HepG2 (cell line): Measurements from ENCODE around the gene STX10. TPM values are rescaled to one million over a fixed set of nuclear protein-coding genes. Genes with fewer than 3 reads are reported as not detected.
A peak's percentile ranks its signal among the peaks of the same experiment; 100 is the strongest.

Experiments used
- CEBPG ChIP-seq: IDR thresholded peaks from 2 replicates; pipeline ENCODE4 v1.6.1; 2016
- GATAD2A ChIP-seq: IDR thresholded peaks from 2 replicates; pipeline ENCODE4 v1.6.1; 2016
- HOXD1 ChIP-seq: sonication (generic); formaldehyde crosslinking; IDR thresholded peaks from 2 replicates; pipeline ENCODE4 v1.5.0; 2020; ENCODE audit warnings: missing genetic modification reagents
- ISL2 ChIP-seq: sonication (generic); formaldehyde crosslinking; IDR thresholded peaks from 2 replicates; pipeline ENCODE4 v1.5.0; 2020; ENCODE audit warnings: missing genetic modification reagents
- RARA ChIP-seq: IDR thresholded peaks from 2 replicates; pipeline ENCODE4 v1.6.1; 2016; ENCODE audit warnings: missing genetic modification reagents, missing compliant biosample characterization
- SIN3A ChIP-seq: IDR thresholded peaks from 2 replicates; pipeline ENCODE4 v1.6.1; 2011; ENCODE audit warnings: low read depth, mild to moderate bottlenecking, control low read depth, low read length, borderline replicate concordance
- TRIM24 ChIP-seq: sonication (generic); formaldehyde crosslinking; IDR thresholded peaks from 2 replicates; pipeline ENCODE4 v1.8.0; 2022; ENCODE audit warnings: mild to moderate bottlenecking, missing genetic modification reagents
- ZFP1 ChIP-seq: IDR thresholded peaks from 2 replicates; pipeline ENCODE4 v1.6.1; 2016
- ZNF432 ChIP-seq: sonication (generic); formaldehyde crosslinking; IDR thresholded peaks from 2 replicates; pipeline ENCODE4 v1.5.0; 2020; ENCODE audit warnings: missing genetic modification reagents, mild to moderate bottlenecking, borderline replicate concordance
- ZSCAN9 ChIP-seq: IDR thresholded peaks from 2 replicates; pipeline ENCODE4 v1.6.1; 2016; ENCODE audit warnings: borderline replicate concordance
- polyA plus RNA-seq, 8 experiments: library from polyadenylated mRNA; depleted of rRNA in 3 of 8; stranded (reverse) in 7 of 8; unstranded in 1 of 8; fragments of >200 nt; fragmentation: Illumina TruSeq in 4 of 8; extraction: Trizol in 4 of 8; gene quantifications; 2 replicates each; pipeline versions ENCODE4 v1.2.1 to v1.2.3, GENCODE V29; 2011 to 2016; ENCODE audit warnings: low read depth in 4 of 8, missing spikeins in 1 of 8, mixed read lengths in 1 of 8; ENCODE audit not compliant: insufficient read depth in 1 of 8
- total RNA-seq, 5 experiments: library from RNA; depleted of rRNA; stranded (reverse); fragments of >200 nt; fragmentation: Illumina TruSeq; extraction: Trizol; gene quantifications; 2 replicates each; pipeline ENCODE4 v1.2.3, GENCODE V29; 2016; ENCODE audit warnings: low read depth in 1 of 5
- TF ChIP-seq, protein P1 (sequence below): sonication (generic); formaldehyde crosslinking; IDR thresholded peaks from 2 replicates; pipeline ENCODE4 v1.8.0; 2023; ENCODE audit warnings: mild to moderate bottlenecking, missing genetic modification reagents
- TF ChIP-seq, protein P2 (sequence below): sonication (generic); formaldehyde crosslinking; IDR thresholded peaks from 2 replicates; pipeline ENCODE4 v1.4.0; 2020; ENCODE audit warnings: missing genetic modification reagents, borderline replicate concordance
- TF ChIP-seq, protein P3 (sequence below): sonication (generic); formaldehyde crosslinking; IDR thresholded peaks from 2 replicates; pipeline ENCODE4 v1.4.0; 2020; ENCODE audit warnings: missing genetic modification reagents, borderline replicate concordance
- TF ChIP-seq, protein P4 (sequence below): sonication (generic); formaldehyde crosslinking; IDR thresholded peaks from 2 replicates; pipeline ENCODE4 v1.4.0; 2020; ENCODE audit warnings: missing genetic modification reagents, borderline replicate concordance
- TF ChIP-seq, protein P5 (sequence below): sonication (generic); formaldehyde crosslinking; IDR thresholded peaks from 2 replicates; pipeline ENCODE4 v1.8.1; 2023; ENCODE audit warnings: mild to moderate bottlenecking, inconsistent platforms, moderate library complexity, missing genetic modification reagents, borderline replicate concordance

STX10 gene
- total and polyA plus RNA-seq, 2 of the 13 experiments (the other 11 are each of a cell fraction or from before 2014, with no cell fraction given): 47.9 to 66.4 TPM

DNA sequence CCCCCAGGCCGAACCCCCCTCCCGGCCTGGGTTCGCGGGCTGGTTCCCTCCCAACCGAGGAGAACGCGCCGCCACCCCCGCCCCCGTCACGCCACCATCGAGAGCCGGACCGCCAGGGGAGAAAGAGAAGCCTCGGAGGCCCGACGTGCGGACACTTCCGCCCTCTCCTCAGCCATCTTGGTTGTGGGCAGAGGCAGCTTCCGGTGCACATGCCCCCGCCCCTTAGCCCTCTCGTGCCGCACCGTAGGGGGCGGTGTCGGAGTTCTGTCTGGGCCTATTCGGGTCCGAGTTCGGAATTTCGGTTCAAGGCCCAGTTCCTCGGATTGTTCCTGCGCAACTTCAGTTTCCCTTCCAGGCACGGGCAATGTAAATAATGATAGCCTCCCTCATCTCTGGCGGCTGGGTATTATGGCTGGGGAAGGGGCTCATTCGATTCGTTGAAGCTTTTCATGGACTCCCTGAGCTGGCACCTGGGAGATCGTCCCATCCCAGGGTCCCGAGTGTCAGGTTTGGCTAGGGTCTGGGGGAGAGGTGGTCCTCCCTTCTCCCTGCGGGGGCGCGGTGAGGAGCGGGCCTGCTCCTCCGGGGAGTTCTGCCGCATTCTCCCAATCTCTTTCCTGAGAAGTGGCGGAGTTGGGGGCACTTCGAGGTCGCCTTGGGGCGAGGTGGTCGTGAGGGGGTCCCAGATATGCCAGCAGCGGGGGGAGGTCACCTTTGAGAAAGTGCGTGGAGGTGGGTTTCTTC is at the start of gene STX10, which contains the start of gene IER2 (continued):
- TF ChIP-seq ZNF432 (no peak), SIN3A (0 out of 2 replicates have a peak, but pooled peaks have one; percentile 71), ZSCAN9 (CRISPR knock-in tag) (peak; percentile 87; the same call in 1 of the 2 replicates), CEBPG (CRISPR knock-in tag) (peak; percentile 52), HOXD1 (CRISPR knock-in tag) (no peak), RARA (CRISPR knock-in tag) (peak; percentile 73), TRIM24 (CRISPR knock-in tag) (no peak), GATAD2A (CRISPR knock-in tag) (peak; percentile 77), ZFP1 (no peak; the same call in 1 of the 2 replicates), ISL2 (CRISPR knock-in tag) (0 out of 2 replicates have a peak, but pooled peaks have one; percentile 48)
- TF ChIP-seq, protein P1, sequence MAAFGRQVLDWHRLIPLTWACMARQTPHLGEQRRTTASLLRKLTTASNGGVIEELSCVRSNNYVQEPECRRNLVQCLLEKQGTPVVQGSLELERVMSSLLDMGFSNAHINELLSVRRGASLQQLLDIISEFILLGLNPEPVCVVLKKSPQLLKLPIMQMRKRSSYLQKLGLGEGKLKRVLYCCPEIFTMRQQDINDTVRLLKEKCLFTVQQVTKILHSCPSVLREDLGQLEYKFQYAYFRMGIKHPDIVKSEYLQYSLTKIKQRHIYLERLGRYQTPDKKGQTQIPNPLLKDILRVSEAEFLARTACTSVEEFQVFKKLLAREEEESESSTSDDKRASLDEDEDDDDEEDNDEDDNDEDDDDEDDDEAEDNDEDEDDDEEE (CRISPR knock-in tag): peak; percentile 80; the same call in 1 of the 2 replicates
- TF ChIP-seq, protein P2, sequence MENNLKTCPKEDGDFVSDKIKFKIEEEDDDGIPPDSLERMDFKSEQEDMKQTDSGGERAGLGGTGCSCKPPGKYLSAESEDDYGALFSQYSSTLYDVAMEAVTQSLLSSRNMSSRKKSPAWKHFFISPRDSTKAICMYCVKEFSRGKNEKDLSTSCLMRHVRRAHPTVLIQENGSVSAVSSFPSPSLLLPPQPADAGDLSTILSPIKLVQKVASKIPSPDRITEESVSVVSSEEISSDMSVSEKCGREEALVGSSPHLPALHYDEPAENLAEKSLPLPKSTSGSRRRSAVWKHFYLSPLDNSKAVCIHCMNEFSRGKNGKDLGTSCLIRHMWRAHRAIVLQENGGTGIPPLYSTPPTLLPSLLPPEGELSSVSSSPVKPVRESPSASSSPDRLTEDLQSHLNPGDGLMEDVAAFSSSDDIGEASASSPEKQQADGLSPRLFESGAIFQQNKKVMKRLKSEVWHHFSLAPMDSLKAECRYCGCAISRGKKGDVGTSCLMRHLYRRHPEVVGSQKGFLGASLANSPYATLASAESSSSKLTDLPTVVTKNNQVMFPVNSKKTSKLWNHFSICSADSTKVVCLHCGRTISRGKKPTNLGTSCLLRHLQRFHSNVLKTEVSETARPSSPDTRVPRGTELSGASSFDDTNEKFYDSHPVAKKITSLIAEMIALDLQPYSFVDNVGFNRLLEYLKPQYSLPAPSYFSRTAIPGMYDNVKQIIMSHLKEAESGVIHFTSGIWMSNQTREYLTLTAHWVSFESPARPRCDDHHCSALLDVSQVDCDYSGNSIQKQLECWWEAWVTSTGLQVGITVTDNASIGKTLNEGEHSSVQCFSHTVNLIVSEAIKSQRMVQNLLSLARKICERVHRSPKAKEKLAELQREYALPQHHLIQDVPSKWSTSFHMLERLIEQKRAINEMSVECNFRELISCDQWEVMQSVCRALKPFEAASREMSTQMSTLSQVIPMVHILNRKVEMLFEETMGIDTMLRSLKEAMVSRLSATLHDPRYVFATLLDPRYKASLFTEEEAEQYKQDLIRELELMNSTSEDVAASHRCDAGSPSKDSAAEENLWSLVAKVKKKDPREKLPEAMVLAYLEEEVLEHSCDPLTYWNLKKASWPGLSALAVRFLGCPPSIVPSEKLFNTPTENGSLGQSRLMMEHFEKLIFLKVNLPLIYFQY (CRISPR knock-in tag): peak; percentile 100
- TF ChIP-seq, protein P3, sequence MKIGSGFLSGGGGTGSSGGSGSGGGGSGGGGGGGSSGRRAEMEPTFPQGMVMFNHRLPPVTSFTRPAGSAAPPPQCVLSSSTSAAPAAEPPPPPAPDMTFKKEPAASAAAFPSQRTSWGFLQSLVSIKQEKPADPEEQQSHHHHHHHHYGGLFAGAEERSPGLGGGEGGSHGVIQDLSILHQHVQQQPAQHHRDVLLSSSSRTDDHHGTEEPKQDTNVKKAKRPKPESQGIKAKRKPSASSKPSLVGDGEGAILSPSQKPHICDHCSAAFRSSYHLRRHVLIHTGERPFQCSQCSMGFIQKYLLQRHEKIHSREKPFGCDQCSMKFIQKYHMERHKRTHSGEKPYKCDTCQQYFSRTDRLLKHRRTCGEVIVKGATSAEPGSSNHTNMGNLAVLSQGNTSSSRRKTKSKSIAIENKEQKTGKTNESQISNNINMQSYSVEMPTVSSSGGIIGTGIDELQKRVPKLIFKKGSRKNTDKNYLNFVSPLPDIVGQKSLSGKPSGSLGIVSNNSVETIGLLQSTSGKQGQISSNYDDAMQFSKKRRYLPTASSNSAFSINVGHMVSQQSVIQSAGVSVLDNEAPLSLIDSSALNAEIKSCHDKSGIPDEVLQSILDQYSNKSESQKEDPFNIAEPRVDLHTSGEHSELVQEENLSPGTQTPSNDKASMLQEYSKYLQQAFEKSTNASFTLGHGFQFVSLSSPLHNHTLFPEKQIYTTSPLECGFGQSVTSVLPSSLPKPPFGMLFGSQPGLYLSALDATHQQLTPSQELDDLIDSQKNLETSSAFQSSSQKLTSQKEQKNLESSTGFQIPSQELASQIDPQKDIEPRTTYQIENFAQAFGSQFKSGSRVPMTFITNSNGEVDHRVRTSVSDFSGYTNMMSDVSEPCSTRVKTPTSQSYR (CRISPR knock-in tag): peak; percentile 66
- TF ChIP-seq, protein P4, sequence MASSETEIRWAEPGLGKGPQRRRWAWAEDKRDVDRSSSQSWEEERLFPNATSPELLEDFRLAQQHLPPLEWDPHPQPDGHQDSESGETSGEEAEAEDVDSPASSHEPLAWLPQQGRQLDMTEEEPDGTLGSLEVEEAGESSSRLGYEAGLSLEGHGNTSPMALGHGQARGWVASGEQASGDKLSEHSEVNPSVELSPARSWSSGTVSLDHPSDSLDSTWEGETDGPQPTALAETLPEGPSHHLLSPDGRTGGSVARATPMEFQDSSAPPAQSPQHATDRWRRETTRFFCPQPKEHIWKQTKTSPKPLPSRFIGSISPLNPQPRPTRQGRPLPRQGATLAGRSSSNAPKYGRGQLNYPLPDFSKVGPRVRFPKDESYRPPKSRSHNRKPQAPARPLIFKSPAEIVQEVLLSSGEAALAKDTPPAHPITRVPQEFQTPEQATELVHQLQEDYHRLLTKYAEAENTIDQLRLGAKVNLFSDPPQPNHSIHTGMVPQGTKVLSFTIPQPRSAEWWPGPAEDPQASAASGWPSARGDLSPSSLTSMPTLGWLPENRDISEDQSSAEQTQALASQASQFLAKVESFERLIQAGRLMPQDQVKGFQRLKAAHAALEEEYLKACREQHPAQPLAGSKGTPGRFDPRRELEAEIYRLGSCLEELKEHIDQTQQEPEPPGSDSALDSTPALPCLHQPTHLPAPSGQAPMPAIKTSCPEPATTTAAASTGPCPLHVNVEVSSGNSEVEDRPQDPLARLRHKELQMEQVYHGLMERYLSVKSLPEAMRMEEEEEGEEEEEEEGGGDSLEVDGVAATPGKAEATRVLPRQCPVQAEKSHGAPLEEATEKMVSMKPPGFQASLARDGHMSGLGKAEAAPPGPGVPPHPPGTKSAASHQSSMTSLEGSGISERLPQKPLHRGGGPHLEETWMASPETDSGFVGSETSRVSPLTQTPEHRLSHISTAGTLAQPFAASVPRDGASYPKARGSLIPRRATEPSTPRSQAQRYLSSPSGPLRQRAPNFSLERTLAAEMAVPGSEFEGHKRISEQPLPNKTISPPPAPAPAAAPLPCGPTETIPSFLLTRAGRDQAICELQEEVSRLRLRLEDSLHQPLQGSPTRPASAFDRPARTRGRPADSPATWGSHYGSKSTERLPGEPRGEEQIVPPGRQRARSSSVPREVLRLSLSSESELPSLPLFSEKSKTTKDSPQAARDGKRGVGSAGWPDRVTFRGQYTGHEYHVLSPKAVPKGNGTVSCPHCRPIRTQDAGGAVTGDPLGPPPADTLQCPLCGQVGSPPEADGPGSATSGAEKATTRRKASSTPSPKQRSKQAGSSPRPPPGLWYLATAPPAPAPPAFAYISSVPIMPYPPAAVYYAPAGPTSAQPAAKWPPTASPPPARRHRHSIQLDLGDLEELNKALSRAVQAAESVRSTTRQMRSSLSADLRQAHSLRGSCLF (CRISPR knock-in tag): no peak
- TF ChIP-seq, protein P5, sequence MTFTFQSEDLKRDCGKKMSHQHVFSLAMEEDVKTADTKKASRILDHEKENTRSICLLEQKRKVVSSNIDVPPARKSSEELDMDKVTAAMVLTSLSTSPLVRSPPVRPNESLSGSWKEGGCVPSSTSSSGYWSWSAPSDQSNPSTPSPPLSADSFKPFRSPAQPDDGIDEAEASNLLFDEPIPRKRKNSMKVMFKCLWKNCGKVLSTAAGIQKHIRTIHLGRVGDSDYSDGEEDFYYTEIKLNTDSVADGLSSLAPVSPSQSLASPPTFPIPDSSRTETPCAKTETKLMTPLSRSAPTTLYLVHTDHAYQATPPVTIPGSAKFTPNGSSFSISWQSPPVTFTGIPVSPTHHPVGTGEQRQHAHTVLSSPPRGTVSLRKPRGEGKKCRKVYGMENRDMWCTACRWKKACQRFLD (CRISPR knock-in tag): no peak; the same call in 1 of the 2 replicates
